WERI-Rb-1 (cell line): ENCODE measurements around the gene LRFN2.
A peak's percentile ranks its signal among the peaks of the same experiment; 100 is the strongest.

Source experiments
- DNase-seq: peaks from one replicate; pipeline ENCODE4 v3.0.0-alpha.2; 2020
- H3K27ac ChIP-seq: fragments of 250-450 bp; sonication (Bioruptor Pico); 2 replicates; pipeline ENCODE4 v1.5.1; 2020; ENCODE audit warnings: mild to moderate bottlenecking, moderate library complexity
- H3K27me3 ChIP-seq: fragments of 250-450 bp; sonication (Bioruptor Pico); 2 replicates; pipeline ENCODE4 v1.5.1; 2021; ENCODE audit warnings: mild to moderate bottlenecking, low read depth, moderate library complexity; ENCODE audit not compliant: insufficient read depth, severe bottlenecking
- H3K36me3 ChIP-seq: fragments of 250-450 bp; sonication (Bioruptor Pico); 2 replicates; pipeline ENCODE4 v1.5.1; 2020; ENCODE audit warnings: mild to moderate bottlenecking, moderate library complexity
- H3K4me3 ChIP-seq: 2 replicates; pipeline ENCODE4 v1.5.1; 2011; ENCODE audit warnings: low read depth, mild to moderate bottlenecking, control low read depth, low read length
- H3K9me3 ChIP-seq: fragments of 250-450 bp; sonication (Bioruptor Pico); 2 replicates; pipeline ENCODE4 v1.5.1; 2021; ENCODE audit warnings: mild to moderate bottlenecking, moderate library complexity; ENCODE audit not compliant: severe bottlenecking
- TF ChIP-seq, protein P1 (sequence below): IDR thresholded peaks from 2 replicates; pipeline ENCODE4 v1.5.1; 2011; ENCODE audit warnings: low read depth, mild to moderate bottlenecking, control low read depth, inconsistent platforms, low read length

LRFN2 gene

DNA sequence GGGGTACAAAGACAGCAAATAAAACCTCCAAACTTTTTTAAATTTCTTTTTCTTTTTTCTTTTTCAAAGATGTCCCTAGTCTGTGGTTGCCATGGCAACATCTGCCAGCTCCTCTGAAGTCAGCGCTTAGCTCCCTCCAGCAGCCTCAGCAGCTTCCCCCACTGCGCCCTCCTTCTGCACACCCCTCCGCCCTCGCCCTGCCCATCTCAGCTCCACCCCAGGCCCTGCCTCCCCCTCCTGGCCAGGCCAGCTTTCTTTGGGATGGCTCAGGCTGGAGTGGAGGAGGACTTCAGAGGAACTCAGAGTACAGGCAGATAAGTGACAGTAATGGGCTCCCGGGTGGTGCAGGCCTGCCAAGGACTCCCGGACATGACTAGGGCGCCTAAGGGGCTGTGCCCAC is 104.6 kb downstream of the LRFN2 start:
- TF ChIP-seq, protein P1, sequence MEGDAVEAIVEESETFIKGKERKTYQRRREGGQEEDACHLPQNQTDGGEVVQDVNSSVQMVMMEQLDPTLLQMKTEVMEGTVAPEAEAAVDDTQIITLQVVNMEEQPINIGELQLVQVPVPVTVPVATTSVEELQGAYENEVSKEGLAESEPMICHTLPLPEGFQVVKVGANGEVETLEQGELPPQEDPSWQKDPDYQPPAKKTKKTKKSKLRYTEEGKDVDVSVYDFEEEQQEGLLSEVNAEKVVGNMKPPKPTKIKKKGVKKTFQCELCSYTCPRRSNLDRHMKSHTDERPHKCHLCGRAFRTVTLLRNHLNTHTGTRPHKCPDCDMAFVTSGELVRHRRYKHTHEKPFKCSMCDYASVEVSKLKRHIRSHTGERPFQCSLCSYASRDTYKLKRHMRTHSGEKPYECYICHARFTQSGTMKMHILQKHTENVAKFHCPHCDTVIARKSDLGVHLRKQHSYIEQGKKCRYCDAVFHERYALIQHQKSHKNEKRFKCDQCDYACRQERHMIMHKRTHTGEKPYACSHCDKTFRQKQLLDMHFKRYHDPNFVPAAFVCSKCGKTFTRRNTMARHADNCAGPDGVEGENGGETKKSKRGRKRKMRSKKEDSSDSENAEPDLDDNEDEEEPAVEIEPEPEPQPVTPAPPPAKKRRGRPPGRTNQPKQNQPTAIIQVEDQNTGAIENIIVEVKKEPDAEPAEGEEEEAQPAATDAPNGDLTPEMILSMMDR, result no peak
- H3K27ac ChIP-seq, result peak overlapping the region; percentile 56
- DNase-seq, result peak; percentile 88
- H3K27me3 ChIP-seq, result no peaks in the 10 kb centered on the region
- H3K36me3 ChIP-seq, result peaks cover 7% of the 10 kb centered on the region
- H3K9me3 ChIP-seq, result no peaks in the 10 kb centered on the region
- H3K4me3 ChIP-seq, result no peak overlapping the region

DNA sequence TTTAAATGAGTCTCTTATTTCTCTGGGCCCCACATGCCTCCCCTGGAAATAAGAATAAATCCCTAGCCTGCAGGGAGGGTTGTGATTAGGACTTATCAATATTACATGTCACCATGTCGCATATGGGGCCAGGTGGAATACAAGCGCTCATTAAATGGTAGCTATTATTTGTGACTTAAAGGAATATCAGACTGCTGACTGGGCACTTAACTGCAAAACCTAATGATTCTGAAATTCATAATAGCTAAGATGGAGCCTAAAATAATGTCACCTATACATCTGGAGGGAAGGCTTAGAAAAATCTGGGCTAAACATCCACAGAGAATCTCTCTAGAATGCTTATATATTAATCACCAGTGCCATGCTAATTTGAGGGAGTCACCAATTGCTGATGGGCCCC is 106.5 kb downstream of the LRFN2 start:
- Histone ChIP-seq H3K27ac (peak overlapping the region; percentile 56; the same call in 1 of the 2 replicates), H3K36me3 (no peaks in the 10 kb centered on the region), H3K9me3 (no peaks in the 10 kb centered on the region), H3K4me3 (no peak overlapping the region), H3K27me3 (no peaks in the 10 kb centered on the region)
- TF ChIP-seq, protein P1, result no peak
- no peak for DNase-seq

DNA sequence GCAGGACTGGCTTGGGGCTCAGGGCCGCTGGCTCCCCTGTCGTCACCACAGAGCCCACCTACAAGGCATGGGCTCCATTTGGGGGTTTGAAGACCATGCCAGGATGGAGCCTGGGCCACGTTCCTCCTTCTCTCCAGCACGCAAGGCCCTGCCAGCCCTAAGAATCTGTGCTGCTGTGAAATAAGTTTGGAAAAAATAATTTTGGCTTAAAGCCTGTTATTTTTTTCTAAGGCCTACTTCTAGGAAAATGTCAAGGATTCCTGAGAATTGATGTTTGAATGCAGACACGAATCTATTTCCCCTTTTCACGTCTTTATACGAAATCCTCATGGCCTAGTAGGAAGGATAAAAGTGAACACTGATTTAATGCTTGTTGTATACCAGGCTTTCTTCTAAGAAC is 107.5 kb downstream of the LRFN2 start:
- H3K27me3 ChIP-seq, result no peaks in the 10 kb centered on the region
- no peak overlapping the region for H3K27ac ChIP-seq
- no peaks in the 10 kb centered on the region for H3K36me3 ChIP-seq
- TF ChIP-seq, protein P1, result no peak
- H3K4me3 ChIP-seq, result no peak overlapping the region
- no peaks in the 10 kb centered on the region for H3K9me3 ChIP-seq
- no peak for DNase-seq

DNA sequence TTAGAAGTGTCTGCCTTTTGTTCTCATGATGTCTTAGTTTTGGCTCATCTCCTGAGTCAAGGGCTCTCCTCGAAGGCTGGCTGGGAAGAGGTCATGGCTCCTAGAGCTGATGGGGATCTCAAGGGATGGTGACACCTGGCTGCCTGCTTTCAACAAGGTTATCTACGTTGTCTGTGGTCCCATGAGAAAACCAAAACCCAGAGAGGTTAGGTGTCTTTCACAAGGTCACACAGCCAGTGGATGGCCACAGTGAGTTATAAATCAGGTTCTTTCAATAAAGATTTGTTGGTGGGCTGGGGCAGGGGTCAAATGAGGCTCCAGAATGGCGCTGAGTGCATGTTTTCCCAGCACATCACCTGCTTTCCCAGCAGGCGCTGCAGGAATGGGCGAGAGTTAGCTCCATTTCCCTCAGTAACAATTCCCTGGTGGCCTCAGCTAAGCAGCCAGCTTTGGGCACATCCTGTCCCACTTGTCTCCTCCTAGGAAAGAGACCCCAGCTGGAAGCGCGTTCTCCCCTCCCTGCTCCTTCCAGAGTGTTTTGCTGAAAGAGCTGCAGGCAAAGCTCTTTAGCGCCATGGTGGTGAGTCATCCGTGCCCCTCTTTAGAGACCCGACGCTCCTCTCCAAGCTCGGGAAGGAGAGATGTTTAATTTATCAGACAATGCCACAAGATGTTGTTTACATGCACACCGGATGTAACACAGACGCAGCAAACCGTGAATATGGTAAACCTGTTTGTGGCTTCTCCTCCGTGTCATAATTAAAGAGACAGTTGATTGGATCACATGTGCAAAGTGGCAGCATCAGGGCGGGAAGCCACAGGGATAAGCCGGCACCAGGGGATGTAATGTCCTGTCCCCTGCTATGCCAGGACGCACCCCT is 109.7 kb downstream of the LRFN2 start:
- TF ChIP-seq, protein P1, result 0 out of 2 replicates have a peak, but pooled peaks have one; percentile 7
- peak overlapping the region; percentile 3; the same call in 1 of the 2 replicates for H3K27ac ChIP-seq
- no peak overlapping the region for H3K4me3 ChIP-seq
- H3K9me3 ChIP-seq, result no peaks in the 10 kb centered on the region
- peak; percentile 55 for DNase-seq
- no peaks in the 10 kb centered on the region for H3K27me3 ChIP-seq
- no peaks in the 10 kb centered on the region for H3K36me3 ChIP-seq

DNA sequence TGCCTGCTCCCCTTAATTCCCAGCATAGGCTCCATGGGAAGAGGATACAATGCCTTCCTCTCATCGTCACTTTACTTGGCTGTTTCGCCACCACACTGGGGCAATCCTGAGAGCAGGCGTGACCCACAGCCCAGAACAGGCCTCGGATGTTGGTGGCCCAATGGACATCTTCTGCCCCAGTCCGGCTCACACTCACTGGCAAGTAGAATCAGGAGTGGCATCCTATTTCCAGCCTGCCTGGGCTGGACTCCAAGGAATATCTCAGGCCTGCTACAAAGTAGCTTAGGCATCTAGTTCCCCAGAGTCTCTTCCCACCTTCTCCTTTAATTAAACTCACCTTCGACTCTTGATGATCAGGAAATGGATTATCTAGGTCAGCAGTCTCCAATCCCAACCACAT is 110.5 kb downstream of the LRFN2 start:
- Histone ChIP-seq H3K27me3 (no peaks in the 10 kb centered on the region), H3K36me3 (no peaks in the 10 kb centered on the region), H3K4me3 (no peak overlapping the region), H3K9me3 (no peaks in the 10 kb centered on the region), H3K27ac (no peak overlapping the region)
- TF ChIP-seq, protein P1, result no peak
- DNase-seq, result no peak

DNA sequence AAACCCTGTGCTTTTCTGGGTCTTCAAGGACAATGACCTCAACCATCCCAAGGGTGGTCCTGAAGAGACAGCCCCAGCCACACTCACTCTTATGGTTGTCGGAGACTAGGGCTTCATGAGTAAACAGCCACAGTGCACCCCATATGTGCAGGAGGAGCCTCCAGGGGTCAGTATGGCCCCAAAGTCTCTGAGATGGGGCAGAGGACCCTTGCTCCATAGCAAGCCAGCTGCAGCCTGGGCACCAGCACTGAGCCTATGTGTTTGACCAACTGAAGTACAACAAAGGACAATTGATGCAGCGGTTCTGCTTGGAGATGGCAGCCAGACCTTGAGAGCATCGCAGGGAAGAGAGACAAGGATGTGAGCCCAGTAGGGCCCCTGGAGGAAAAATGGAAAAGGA is 112.2 kb downstream of the LRFN2 start:
- Histone ChIP-seq H3K27ac (no peak overlapping the region), H3K36me3 (no peaks in the 10 kb centered on the region), H3K4me3 (no peak overlapping the region), H3K9me3 (no peaks in the 10 kb centered on the region), H3K27me3 (no peaks in the 10 kb centered on the region)
- TF ChIP-seq, protein P1, result peak; percentile 52; the same call in 1 of the 2 replicates
- DNase-seq, result peak; percentile 48
